HEK293T (cell line): ENCODE results near the gene SCNN1B.
"Not testable (repeated sequence)": the region's sequence is repeated elsewhere in the genome, so short reads cannot be mapped to it uniquely, and the experiment has no call there.

ENCODE experiments used
- CTCF ChIA-PET: fragments of 350-600 bp; formaldehyde crosslinking; extraction: SDS; loops from one replicate; lab custom pipeline; 2021; ENCODE audit warnings: antibody characterized with exemption, inconsistent platforms; lab: Yijun Ruan, JAX
- POLR2A ChIA-PET: fragments of 350-600 bp; formaldehyde crosslinking; extraction: SDS; loops from one replicate; lab custom pipeline; 2020; ENCODE audit warnings: antibody characterized with exemption, inconsistent platforms; lab: Yijun Ruan, JAX
- DNase-seq: peaks from one replicate; pipeline ENCODE4 v3.0.0; 2012; ENCODE audit warnings: mixed read lengths; ENCODE audit errors: extremely low spot score
- ARNT ChIP-seq: fragments of 450-650 bp; IDR thresholded peaks from 2 replicates; pipeline ENCODE4 v1.6.1; 2017; ENCODE audit warnings: mild to moderate bottlenecking
- BHLHE40 ChIP-seq: fragments of 450-650 bp; IDR thresholded peaks from 2 replicates; pipeline ENCODE4 v1.6.1; 2016; ENCODE audit warnings: mild to moderate bottlenecking, moderate library complexity, borderline replicate concordance
- CTBP1 ChIP-seq: fragments of 450-650 bp; IDR thresholded peaks from 2 replicates; pipeline ENCODE4 v1.6.1; 2016; ENCODE audit warnings: borderline replicate concordance
- ELF4 ChIP-seq: fragments of 450-650 bp; IDR thresholded peaks from 2 replicates; pipeline ENCODE4 v1.6.1; 2017; ENCODE audit warnings: antibody characterized with exemption
- FOXA1 ChIP-seq: fragments of 450-650 bp; IDR thresholded peaks from 2 replicates; pipeline ENCODE4 v1.6.1; 2016; ENCODE audit warnings: mild to moderate bottlenecking
- FOXK2 ChIP-seq: fragments of 450-650 bp; IDR thresholded peaks from 2 replicates; pipeline ENCODE4 v1.6.1; 2016; ENCODE audit warnings: mild to moderate bottlenecking
- FOXM1 ChIP-seq: fragments of 450-650 bp; IDR thresholded peaks from 2 replicates; pipeline ENCODE4 v1.6.1; 2017; ENCODE audit warnings: mild to moderate bottlenecking, borderline replicate concordance
- HDGF ChIP-seq: fragments of 450-650 bp; IDR thresholded peaks from 2 replicates; pipeline ENCODE4 v1.6.1; 2017; ENCODE audit warnings: antibody characterized with exemption, borderline replicate concordance
- L3MBTL2 ChIP-seq: fragments of 450-650 bp; conservative IDR thresholded peaks from 2 replicates; pipeline ENCODE4 v1.6.1; 2016; ENCODE audit warnings: mild to moderate bottlenecking
- LEF1 ChIP-seq: fragments of 450-650 bp; IDR thresholded peaks from 2 replicates; pipeline ENCODE4 v1.6.1; 2017; ENCODE audit warnings: mild to moderate bottlenecking, borderline replicate concordance
- NFRKB ChIP-seq: fragments of 450-650 bp; IDR thresholded peaks from 2 replicates; pipeline ENCODE4 v1.6.1; 2016; ENCODE audit warnings: mild to moderate bottlenecking, moderate library complexity
- SP1 ChIP-seq: fragments of 450-650 bp; IDR thresholded peaks from 2 replicates; pipeline ENCODE4 v1.6.1; 2017
- SUZ12 ChIP-seq: fragments of 450-650 bp; IDR thresholded peaks from 2 replicates; pipeline ENCODE4 v1.6.1; 2016; ENCODE audit warnings: mild to moderate bottlenecking
- TARDBP ChIP-seq: fragments of 450-650 bp; IDR thresholded peaks from 2 replicates; pipeline ENCODE4 v1.6.1; 2016
- ZNF384 ChIP-seq: fragments of 450-650 bp; IDR thresholded peaks from 2 replicates; pipeline ENCODE4 v1.6.1; 2016
- TF ChIP-seq, protein P1 (sequence below): fragments of 450-650 bp; IDR thresholded peaks from 2 replicates; pipeline ENCODE4 v1.6.1; 2016

The SCNN1B gene

DNA sequence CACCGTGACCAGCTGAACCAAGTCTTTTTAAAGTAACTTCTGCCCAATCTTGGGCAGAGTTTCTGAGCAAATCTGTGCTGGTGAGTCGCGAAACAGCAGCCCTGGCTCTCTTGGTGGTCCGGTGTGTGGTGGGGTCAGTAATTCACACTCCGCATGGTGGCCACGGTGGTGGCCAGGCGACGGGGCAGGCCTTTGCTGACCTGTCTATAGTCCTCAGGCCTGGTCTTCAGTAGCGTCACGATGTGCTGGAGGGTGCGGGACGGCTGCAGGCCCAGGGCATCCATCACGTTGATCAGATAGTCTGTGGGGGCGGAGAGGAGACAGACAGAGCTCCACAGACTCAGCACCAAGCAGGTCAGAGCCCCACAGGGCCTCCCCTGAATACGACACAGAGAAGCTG is 86.7 kb downstream of the SCNN1B start:
- ChIA-PET CTCF (no interaction called here), POLR2A (no interaction called here)
- TF ChIP-seq NFRKB (no peak), CTBP1 (no peak), FOXM1 (no peak), L3MBTL2 (no peak), ZNF384 (no peak)
- TF ChIP-seq, protein P1, sequence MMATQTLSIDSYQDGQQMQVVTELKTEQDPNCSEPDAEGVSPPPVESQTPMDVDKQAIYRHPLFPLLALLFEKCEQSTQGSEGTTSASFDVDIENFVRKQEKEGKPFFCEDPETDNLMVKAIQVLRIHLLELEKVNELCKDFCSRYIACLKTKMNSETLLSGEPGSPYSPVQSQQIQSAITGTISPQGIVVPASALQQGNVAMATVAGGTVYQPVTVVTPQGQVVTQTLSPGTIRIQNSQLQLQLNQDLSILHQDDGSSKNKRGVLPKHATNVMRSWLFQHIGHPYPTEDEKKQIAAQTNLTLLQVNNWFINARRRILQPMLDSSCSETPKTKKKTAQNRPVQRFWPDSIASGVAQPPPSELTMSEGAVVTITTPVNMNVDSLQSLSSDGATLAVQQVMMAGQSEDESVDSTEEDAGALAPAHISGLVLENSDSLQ = no peak
- DNase-seq = no peak

DNA sequence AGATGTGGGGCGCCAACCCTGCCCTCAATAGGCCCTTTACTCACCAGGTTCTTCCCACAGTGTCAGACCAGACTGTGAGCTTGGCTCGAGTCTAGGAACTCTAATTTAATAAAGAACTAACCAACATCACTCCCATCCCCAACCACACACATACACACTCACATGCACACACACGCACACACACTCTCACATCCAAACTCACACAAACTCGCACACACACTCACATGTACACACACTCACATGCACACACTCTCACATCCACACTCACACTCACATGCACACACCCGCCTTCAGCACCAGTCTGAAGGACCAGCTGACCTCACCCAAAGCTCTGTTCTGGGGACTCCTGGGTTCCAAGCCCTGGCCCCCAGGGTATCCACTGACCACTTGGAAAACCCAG is 87.1 kb downstream of the SCNN1B start:
- no peak for DNase-seq
- ChIA-PET CTCF (no interaction called here), POLR2A (no interaction called here)
- TF ChIP-seq TARDBP (no peak), L3MBTL2 (no peak), FOXK2 (no peak), CTBP1 (no peak), BHLHE40 (no peak), LEF1 (no peak), FOXA1 (no peak), ELF4 (no peak), ARNT (no peak), HDGF (no peak), SUZ12 (no peak), ZNF384 (no peak), NFRKB (no peak)
- TF ChIP-seq, protein P1 = no peak

DNA sequence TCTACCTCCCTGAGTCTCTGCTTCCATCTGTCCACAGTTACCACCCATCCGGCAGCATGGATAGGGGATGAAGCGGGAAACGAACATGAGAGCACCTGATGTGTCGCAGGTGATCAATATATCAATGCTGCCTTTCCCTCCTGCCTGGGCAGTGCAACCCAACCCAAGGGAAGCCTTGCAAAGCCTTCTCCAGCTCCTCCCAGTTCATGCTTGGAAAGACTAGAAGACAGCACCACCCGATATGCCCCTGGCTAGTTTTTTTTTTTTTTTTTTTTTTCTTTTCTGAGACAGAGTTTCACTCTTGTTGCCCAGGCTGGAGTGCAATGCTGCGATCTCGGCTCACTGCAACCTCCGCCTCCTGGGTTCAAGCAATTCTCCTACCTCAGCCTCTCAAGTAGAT is 87.8 kb downstream of the SCNN1B start:
- DNase-seq, CTCF ChIA-PET, POLR2A ChIA-PET: not testable (repeated sequence)

DNA sequence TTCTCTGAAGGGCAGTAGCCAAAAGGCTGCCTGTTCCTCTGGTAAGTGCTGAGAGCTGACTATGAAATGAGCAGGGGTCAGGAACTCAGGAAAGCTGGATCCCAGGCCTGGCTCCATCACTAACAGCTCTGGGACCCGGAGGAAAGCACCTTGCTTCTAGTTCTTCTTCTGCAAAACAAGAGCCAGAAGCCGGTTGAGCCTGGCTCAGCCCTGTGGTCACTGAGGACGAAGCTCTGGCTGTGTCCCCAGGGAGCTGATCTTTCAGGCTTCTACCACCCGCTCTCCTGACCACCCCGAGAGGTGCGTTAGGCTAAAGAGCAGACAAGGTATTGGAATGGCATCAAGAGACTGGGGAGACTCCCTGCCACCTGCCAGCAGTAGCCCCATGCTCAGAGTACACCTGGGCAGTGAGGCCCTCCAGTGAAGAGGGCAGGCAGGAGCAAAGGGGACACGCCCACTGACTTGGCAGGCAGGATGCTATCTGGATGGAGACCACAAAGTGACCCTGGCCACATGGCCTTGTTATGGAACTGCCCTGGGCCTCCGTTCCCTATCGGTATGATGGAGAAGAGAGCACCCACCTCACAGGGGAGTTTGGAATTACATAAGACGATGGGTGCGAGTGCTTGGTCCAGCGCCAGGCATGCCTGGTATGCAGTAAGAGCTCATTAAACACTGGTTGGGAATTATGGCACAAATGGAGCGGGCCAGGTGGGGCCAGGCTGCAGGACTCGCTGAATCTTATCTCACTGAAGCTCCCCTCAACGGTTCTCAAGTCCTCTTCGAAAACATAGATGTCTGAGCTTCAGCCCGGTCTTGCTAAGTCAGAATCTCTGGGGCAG is 89.5 kb downstream of the SCNN1B start:
- CTCF ChIA-PET = no interaction called here
- POLR2A ChIA-PET = no interaction called here
- DNase-seq = no peak
- TF ChIP-seq SUZ12 (no peak), ZNF384 (no peak), L3MBTL2 (no peak), BHLHE40 (no peak), HDGF (no peak), NFRKB (no peak), ARNT (no peak), SP1 (no peak), FOXA1 (no peak), FOXK2 (no peak), FOXM1 (no peak), CTBP1 (no peak), TARDBP (no peak), LEF1 (no peak), ELF4 (no peak)
- TF ChIP-seq, protein P1 = no peak

DNA sequence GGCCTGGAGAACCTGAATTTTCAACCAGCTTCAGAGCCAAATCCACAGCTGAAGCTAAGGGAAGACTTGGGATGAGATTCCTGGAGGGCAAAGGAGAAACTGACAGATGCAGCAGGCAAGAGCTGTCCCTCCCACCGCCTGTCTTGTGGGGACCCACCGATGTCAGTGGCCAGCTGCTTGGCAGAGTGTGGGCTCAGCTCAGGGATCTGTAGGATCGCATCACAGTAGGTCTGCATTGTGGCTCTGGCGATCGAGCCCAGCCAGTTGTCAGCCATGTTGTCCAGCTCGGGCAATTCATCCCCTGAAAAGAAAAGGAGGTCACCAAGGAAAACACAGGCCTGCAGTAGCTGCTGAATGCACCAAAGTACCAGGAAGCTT is 90.1 kb downstream of the SCNN1B start:
- TF ChIP-seq TARDBP (no peak), NFRKB (no peak)
- ChIA-PET POLR2A (no interaction called here), CTCF (no interaction called here)
- DNase-seq = no peak

DNA sequence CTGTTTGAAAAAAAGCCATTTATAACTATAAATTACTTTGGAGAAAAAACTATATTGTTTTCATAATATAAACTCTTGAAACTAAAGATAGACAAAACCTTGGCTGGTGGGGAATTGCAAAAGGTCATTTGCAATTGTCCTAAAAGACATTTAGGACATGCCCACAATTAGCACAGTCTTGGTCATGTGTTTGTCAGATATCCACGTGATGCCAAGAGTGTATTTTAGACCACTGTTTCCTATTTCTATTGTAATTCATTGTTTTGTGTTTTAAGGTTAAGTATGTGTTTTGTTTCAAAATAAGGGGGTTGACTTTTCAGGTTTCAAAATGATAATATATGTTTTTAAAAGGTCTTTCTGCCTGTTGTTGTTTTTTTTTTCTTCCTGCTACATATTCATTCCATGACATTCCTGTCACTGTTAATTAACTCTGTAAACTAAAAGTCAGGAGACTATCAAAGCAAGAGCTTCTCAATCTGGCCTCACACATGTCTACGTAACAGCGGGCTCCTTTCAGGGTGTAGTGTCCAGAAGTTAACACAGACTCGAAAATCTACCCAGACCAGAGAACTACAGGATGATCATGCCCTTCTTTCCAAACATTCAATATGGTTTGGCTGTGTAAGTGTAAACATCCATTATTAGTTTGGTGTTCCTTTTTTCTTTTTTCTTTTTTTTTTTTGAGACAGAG is 92.2 kb downstream of the SCNN1B start:
- TF ChIP-seq LEF1 = no peak
- no peak for TF ChIP-seq FOXM1
- no peak for TF ChIP-seq FOXA1
- TF ChIP-seq TARDBP = no peak
- TF ChIP-seq BHLHE40 = no peak
- no peak for TF ChIP-seq CTBP1
- TF ChIP-seq L3MBTL2 = no peak
- no peak for TF ChIP-seq FOXK2
- no peak for TF ChIP-seq HDGF
- TF ChIP-seq ZNF384 = no peak
- TF ChIP-seq SUZ12 = no peak
- ChIA-PET CTCF (no interaction called here), POLR2A (no interaction called here)
- DNase-seq = no peak
